ENCODE data around the gene OR52D1.

Gene OR52D1

DNA sequence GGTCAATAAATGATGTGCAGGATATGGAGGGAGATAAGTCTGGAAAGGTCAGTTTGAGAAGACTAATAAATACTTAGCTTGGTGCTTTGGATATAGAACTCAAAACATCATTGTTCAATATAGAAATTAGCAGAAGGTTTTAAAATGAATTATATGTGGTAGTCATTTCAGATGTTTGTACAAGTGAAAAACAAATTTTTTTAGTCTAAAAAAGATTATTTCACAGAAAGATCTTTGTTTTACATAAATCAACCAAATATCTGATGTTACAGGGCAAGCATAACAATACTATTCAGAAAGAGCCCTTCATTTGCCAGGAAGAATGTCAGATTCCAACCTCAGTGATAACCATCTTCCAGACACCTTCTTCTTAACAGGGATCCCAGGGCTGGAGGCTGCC, at the start of gene OR52D1:
OR52D1 (plus strand) TSS at position 301 of the 400 bp plus-strand sequence; CDS start at position 323, 22 bp downstream.
- TF ChIP-seq, protein P1, sequence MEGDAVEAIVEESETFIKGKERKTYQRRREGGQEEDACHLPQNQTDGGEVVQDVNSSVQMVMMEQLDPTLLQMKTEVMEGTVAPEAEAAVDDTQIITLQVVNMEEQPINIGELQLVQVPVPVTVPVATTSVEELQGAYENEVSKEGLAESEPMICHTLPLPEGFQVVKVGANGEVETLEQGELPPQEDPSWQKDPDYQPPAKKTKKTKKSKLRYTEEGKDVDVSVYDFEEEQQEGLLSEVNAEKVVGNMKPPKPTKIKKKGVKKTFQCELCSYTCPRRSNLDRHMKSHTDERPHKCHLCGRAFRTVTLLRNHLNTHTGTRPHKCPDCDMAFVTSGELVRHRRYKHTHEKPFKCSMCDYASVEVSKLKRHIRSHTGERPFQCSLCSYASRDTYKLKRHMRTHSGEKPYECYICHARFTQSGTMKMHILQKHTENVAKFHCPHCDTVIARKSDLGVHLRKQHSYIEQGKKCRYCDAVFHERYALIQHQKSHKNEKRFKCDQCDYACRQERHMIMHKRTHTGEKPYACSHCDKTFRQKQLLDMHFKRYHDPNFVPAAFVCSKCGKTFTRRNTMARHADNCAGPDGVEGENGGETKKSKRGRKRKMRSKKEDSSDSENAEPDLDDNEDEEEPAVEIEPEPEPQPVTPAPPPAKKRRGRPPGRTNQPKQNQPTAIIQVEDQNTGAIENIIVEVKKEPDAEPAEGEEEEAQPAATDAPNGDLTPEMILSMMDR (IDR thresholded peaks at IDR 0.05; ENCODE audit: control insufficient read depth, extremely low read depth, insufficient read depth) = no peak
- DNase-seq (ENCODE audit: low read depth) = no peak
- H3K4me3 ChIP-seq (ENCODE audit: low read depth, low read length) = no peak within 1 kb of the TSS

DNA sequence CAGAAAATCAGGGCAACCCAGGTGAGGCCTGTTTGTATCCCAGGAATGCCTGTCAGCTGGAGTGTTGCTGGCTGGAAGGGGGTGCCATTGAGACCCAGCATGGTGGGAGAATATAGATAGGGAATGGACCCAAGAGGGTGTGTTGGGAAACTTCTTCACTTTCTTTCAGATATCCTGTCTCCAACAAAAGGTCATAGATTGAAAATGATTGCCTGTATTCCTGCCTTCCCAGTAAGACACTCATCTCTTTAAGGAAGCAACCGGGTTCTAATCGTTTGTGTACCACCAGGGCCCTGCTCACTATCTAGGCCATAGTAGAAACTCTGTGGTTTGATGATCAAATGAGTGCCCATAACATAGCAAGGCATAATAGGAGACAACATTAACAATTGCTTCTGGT, 47.1 kb upstream of the OR52D1 start, which contains the start of gene OR51I1:
OR51I1 (minus strand) TSS at position 101 of the 400 bp plus-strand sequence; CDS start at position 101, 0 bp downstream.
- DNase-seq (ENCODE audit: low read depth) = no peak
- TF ChIP-seq, protein P1 (IDR thresholded peaks at IDR 0.05; ENCODE audit: control insufficient read depth, extremely low read depth, insufficient read depth) = no peak
- no peak within 1 kb of the TSS for H3K4me3 ChIP-seq (ENCODE audit: low read depth, low read length)

DNA sequence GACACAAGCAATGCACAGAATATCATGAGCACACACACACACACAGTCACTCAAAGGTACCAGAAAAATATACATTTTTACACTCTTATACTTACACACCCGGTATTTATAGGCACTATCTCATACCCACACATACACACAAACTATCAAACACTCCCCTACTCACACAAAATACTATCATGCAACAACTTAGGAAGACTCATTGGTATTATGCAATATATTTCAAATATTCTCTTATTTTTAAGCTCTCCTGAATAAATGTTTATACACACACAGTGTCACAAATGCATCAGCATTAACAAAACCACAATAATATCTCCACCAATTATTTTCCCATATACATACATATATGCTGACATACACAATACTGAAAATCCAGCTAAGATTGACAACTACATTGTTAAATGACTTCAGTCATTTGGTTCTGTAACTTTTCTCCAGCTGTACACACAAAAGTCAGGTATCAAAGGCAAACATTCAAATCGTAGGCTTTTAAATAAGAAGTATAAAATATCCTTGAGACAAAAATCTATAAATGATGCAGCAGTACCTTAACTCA, 44.6 kb upstream of the OR52D1 start:
- DNase-seq (ENCODE audit: low read depth) = no peak
- TF ChIP-seq, protein P1 (IDR thresholded peaks at IDR 0.05; ENCODE audit: control insufficient read depth, extremely low read depth, insufficient read depth) = no peak
- H3K4me3 ChIP-seq (ENCODE audit: low read depth, low read length) = no peak overlapping the region

DNA sequence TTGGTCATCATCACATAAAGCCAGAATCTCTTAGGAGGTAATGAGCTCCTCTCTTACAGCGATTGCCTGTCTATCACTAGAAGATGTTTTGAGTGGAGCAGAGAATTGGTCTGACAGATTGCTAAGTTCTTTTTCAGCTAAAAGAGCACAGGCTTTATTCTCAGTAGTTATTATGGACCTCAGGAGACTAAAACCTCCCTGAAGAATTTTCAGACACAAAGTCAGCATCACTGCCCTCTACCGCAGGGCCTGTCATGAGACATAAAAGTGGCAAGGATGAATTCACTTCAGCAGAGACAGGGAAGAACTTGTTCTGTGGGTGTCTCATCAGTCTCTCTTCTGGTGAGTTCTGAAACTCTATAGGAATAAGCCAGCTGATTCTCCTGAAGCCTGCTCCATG, 39.5 kb upstream of the OR52D1 start, which contains the start of gene OR51I2:
OR51I2 (plus strand) TSS at position 301 of the 400 bp plus-strand sequence. CDS start 4,166 bp downstream, outside the sequence.
- no peak for DNase-seq (ENCODE audit: low read depth)
- no peak within 1 kb of the TSS for H3K4me3 ChIP-seq (ENCODE audit: low read depth, low read length)
- TF ChIP-seq, protein P1 (IDR thresholded peaks at IDR 0.05; ENCODE audit: control insufficient read depth, extremely low read depth, insufficient read depth) = no peak

DNA sequence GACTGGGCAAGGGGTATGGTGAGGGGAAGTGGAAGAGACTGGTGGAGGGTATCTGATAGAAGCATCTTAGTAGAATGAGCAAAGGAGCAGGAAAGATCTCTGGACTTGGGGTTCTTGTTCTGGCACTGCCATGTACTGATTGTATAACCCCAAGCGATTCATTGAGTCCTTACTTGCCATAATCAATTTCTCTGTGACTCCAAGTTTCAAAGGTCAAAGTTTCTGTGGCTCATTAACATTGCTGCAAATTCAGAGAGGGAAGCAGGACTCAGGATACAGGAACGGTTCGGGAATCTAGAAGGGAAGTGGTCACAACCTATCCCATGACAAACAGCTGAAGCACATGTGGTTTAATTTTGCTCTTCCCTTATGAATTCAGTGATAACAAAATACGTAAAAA, 39.1 kb upstream of the OR52D1 start:
- DNase-seq (ENCODE audit: low read depth) = no peak
- H3K4me3 ChIP-seq (ENCODE audit: low read depth, low read length) = no peak overlapping the region
- TF ChIP-seq, protein P1 (IDR thresholded peaks at IDR 0.05; ENCODE audit: control insufficient read depth, extremely low read depth, insufficient read depth) = no peak

DNA sequence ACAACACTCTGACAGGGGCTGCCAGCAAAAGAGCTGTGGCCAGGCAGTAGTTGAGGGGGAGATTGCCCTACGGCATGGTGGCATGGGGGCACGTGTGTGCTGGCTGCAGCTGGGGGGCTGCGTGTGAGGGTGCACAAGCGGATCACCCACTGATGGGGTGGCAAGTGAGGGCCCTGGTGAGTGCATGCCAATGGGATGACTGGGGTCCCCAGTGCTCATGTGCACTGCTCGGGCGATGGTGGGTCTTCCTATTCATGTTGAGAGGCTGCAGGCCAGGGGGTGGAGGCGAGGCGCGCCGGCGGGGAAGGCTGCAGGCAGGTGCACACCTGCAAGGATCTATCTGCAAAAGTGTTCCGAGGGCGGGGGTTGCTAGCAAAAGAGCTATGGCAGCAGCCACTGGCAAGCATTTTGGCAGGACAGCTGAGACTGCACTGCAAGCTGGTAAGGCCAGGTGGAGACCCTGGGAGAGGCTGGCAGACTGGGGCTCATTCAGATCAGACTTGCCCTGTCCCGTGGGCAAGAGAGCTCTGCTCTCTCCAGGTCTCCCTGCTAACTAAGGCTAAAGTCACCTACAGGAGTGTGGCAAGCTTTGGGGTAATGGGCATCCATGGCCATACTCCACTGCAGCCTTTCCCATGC, 27.4 kb upstream of the OR52D1 start:
- no peak overlapping the region for H3K4me3 ChIP-seq (ENCODE audit: low read depth, low read length)
- TF ChIP-seq, protein P1 (IDR thresholded peaks at IDR 0.05; ENCODE audit: control insufficient read depth, extremely low read depth, insufficient read depth) = no peak
- DNase-seq (ENCODE audit: low read depth) = no peak

Data from LNCaP clone FGC (cell line).